ENCODE results near the gene TEX36.

DNA sequence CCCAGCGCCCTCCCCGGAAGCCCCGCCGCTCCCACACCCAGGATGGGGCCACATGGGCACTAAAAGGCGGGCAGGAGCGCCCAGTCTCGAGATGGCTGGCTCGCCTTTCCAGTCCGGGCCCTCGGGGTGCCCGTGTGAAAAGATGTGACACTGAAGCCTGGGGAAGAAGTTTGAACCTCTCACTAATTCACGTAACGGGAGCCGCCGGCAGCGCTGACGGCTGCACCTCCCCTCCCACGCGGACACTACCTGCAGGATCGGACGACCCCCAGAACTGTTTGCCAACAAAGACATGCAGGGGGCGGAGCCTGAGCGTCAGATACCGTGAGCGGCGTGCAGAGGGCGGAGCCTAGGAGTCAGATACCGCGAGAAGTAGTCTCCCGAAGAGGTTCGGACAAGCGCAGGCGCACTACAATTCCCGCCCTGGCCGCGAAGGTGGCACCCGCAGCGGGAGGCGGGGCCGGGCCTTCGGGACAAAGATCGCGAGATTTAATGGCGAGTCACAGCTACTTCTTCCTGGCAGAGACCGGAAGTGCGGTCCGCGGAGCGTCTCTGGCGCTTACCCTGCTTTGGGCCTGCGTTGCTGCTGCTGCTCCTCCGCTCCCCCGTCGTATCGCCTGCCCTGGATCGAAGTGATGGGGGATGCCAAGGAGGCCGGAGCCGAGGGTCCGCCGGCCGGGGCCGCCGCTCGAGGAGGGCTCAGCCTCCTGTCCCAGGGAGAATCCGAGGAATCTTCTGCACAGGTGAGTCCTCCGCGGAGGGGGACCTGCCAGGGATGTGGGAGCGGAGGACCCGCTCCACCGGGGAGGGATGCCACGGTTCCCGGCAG lies 36.4 kb upstream of the TEX36 start, which contains the start of gene EDRF1:
- TF ChIP-seq, protein P1, sequence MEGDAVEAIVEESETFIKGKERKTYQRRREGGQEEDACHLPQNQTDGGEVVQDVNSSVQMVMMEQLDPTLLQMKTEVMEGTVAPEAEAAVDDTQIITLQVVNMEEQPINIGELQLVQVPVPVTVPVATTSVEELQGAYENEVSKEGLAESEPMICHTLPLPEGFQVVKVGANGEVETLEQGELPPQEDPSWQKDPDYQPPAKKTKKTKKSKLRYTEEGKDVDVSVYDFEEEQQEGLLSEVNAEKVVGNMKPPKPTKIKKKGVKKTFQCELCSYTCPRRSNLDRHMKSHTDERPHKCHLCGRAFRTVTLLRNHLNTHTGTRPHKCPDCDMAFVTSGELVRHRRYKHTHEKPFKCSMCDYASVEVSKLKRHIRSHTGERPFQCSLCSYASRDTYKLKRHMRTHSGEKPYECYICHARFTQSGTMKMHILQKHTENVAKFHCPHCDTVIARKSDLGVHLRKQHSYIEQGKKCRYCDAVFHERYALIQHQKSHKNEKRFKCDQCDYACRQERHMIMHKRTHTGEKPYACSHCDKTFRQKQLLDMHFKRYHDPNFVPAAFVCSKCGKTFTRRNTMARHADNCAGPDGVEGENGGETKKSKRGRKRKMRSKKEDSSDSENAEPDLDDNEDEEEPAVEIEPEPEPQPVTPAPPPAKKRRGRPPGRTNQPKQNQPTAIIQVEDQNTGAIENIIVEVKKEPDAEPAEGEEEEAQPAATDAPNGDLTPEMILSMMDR (IDR thresholded peaks at IDR 0.05) = no peak
- no peak for TF ChIP-seq EZH2 (IDR thresholded peaks at IDR 0.05; ENCODE audit: borderline replicate concordance, insufficient read depth, low read depth, low read length, poor library complexity, severe bottlenecking)
